Measurements from ENCODE around the gene MAPK14. TPM values are rescaled to one million over a fixed set of nuclear protein-coding genes. Genes with fewer than 3 reads are reported as not detected.
A peak's percentile ranks its signal among the peaks of the same experiment; 100 is the strongest.
"Not testable (repeated sequence)": the region's sequence is repeated elsewhere in the genome, so short reads cannot be mapped to it uniquely, and the experiment has no call there.

The MAPK14 gene
- total RNA-seq, result 10 to 100 TPM; 51.0 to 82.7 TPM
- polyA plus RNA-seq, result 10 to 100 TPM; 16.9 to 20.9 TPM

GRCh38 chr6:36027501-36028087 lies at the start of gene MAPK14:
Gene MAPK14, plus strand, starts transcription at chr6:36027808. Its CDS starts 350 bp downstream, at chr6:36028158.
- Histone ChIP-seq H3K4me1 (ENCODE audit: control insufficient read depth in 4 of 4, insufficient read depth in 4 of 4, low read length in 3 of 4) (peaks cover 7 to 18% (median 8%) of the 10 kb centered on the region in 4 donors), H3K9me3 (ENCODE audit: control insufficient read depth in 4 of 4, low read length in 3 of 4) (no peaks in the 10 kb centered on the region), H3K36me3 (ENCODE audit: control insufficient read depth in 4 of 4, insufficient read depth in 3 of 4, low read depth in 1 of 4, low read length in 3 of 4) (no peaks in the 10 kb centered on the region), H3K9ac (ENCODE audit: low read depth in 1 of 2, low read length in 2 of 2) (peak within 1 kb of the TSS; percentile 85 to 100), H3K4me3 (ENCODE audit: low read depth in 1 of 3, low read length in 3 of 3) (peak within 1 kb of the TSS; percentile 84 to 99 (median 96)), H3K27me3 (ENCODE audit: control insufficient read depth in 4 of 4, insufficient read depth in 4 of 4, low read length in 3 of 4) (no peaks in the 10 kb centered on the region), H3K27ac (ENCODE audit: low read depth in 1 of 2, low read length in 2 of 2) (peak within 1 kb of the TSS; percentile 97 to 100)
- TF ChIP-seq ATF3 (IDR thresholded peaks at IDR 0.05) (no peak), RXRA (IDR thresholded peaks at IDR 0.05) (peak; percentile 51 to 62), ZBTB33 (IDR thresholded peaks at IDR 0.05) (peak; percentile 100), YY1 (IDR thresholded peaks at IDR 0.05) (peak; percentile 96), MAX (IDR thresholded peaks at IDR 0.05) (peak; percentile 57), EGR1 (IDR thresholded peaks at IDR 0.05; ENCODE audit: low read depth in 2 of 2) (peak in 1 of 2 donors; percentile 28), GABPA (IDR thresholded peaks at IDR 0.05 in 1 of 2, conservative IDR thresholded peaks at IDR 0.05 in 1 of 2) (no peak), TAF1 (conservative IDR thresholded peaks at IDR 0.05) (peak; percentile 89), FOXA2 (IDR thresholded peaks at IDR 0.05) (peak; percentile 12), JUND (IDR thresholded peaks at IDR 0.05) (peak; percentile 61 to 71), NR2F2 (IDR thresholded peaks at IDR 0.05) (no peak), HNF4A (conservative IDR thresholded peaks at IDR 0.05) (peak; percentile 73 to 79), CTCF (IDR thresholded peaks at IDR 0.05; ENCODE audit: low read depth, low read length, missing input control) (peak; percentile 98), RAD21 (IDR thresholded peaks at IDR 0.05) (peak; percentile 98), HNF4G (IDR thresholded peaks at IDR 0.05) (peak; percentile 45), SP1 (IDR thresholded peaks at IDR 0.05) (peak; percentile 69), REST (IDR thresholded peaks at IDR 0.05) (peak; percentile 91), FOXA1 (IDR thresholded peaks at IDR 0.05) (no peak)
- DNase-seq (ENCODE audit: low spot score), result peak; percentile 97
- under 1% methylated on average over 62 of the region's 62 CpGs for WGBS

- H3K36me3 ChIP-seq (ENCODE audit: control insufficient read depth in 4 of 4, insufficient read depth in 3 of 4, low read depth in 1 of 4, low read length in 3 of 4); H3K27ac ChIP-seq (ENCODE audit: low read depth in 1 of 2, low read length in 2 of 2); H3K4me1 ChIP-seq (ENCODE audit: control insufficient read depth in 4 of 4, insufficient read depth in 4 of 4, low read length in 3 of 4); H3K9ac ChIP-seq (ENCODE audit: low read depth in 1 of 2, low read length in 2 of 2); DNase-seq (ENCODE audit: low spot score); H3K27me3 ChIP-seq (ENCODE audit: control insufficient read depth in 4 of 4, insufficient read depth in 4 of 4, low read length in 3 of 4); H3K4me3 ChIP-seq (ENCODE audit: low read depth in 1 of 3, low read length in 3 of 3); H3K9me3 ChIP-seq (ENCODE audit: control insufficient read depth in 4 of 4, low read length in 3 of 4): not testable (repeated sequence)
- WGBS, result 100% methylated on average over 1 of the region's 1 CpG
These were observed 47.5 kb upstream of the MAPK14 start for GRCh38 chr6:35980126-35980525.
